ENCODE measurements around the gene TMEM219. TPM values are rescaled to one million over a fixed set of nuclear protein-coding genes. Genes with fewer than 3 reads are reported as not detected.
A peak's percentile ranks its signal among the peaks of the same experiment; 100 is the strongest.

TMEM219 gene
- total RNA-seq, 1 experiment from 2014 or later = 69.6 TPM

DNA sequence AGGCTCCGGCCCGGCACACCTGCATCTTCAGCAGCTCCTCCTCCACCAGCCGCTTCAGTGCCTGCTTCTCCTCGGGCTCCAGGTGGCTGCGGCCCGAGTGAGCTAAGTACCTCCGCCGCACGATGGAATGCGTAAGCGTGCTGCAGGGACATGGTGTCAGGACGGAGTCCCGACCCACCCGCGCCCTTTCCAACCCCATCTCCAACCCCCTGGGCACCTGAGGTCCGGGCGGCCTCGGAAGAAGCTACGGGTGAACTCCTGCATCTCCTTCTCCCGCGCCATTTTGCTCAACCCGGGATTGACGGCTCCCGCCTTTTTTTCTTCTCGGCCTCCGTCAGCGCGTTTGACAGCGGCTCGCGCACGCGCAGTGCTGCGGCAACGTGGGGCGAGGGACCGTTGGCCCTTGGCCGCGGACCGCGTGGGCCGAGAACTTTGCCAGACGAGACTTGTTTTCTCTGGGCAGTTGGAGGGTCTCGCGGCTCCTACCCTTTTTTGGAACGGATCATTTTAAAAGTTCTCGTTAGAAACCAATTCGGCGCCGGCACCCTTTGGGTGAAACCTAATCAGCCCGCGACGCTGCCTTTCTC lies 33.5 kb downstream of the TMEM219 start, which contains the start of gene HIRIP3 (continued):
- TF ChIP-seq, protein P1, sequence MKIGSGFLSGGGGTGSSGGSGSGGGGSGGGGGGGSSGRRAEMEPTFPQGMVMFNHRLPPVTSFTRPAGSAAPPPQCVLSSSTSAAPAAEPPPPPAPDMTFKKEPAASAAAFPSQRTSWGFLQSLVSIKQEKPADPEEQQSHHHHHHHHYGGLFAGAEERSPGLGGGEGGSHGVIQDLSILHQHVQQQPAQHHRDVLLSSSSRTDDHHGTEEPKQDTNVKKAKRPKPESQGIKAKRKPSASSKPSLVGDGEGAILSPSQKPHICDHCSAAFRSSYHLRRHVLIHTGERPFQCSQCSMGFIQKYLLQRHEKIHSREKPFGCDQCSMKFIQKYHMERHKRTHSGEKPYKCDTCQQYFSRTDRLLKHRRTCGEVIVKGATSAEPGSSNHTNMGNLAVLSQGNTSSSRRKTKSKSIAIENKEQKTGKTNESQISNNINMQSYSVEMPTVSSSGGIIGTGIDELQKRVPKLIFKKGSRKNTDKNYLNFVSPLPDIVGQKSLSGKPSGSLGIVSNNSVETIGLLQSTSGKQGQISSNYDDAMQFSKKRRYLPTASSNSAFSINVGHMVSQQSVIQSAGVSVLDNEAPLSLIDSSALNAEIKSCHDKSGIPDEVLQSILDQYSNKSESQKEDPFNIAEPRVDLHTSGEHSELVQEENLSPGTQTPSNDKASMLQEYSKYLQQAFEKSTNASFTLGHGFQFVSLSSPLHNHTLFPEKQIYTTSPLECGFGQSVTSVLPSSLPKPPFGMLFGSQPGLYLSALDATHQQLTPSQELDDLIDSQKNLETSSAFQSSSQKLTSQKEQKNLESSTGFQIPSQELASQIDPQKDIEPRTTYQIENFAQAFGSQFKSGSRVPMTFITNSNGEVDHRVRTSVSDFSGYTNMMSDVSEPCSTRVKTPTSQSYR (CRISPR knock-in tag; IDR thresholded peaks at IDR 0.05) = peak; percentile 72
- TF ChIP-seq GRHL2 (CRISPR knock-in tag; IDR thresholded peaks at IDR 0.05; ENCODE audit: insufficient replicate concordance, severe bottlenecking) = no peak
- TF ChIP-seq, protein P2, sequence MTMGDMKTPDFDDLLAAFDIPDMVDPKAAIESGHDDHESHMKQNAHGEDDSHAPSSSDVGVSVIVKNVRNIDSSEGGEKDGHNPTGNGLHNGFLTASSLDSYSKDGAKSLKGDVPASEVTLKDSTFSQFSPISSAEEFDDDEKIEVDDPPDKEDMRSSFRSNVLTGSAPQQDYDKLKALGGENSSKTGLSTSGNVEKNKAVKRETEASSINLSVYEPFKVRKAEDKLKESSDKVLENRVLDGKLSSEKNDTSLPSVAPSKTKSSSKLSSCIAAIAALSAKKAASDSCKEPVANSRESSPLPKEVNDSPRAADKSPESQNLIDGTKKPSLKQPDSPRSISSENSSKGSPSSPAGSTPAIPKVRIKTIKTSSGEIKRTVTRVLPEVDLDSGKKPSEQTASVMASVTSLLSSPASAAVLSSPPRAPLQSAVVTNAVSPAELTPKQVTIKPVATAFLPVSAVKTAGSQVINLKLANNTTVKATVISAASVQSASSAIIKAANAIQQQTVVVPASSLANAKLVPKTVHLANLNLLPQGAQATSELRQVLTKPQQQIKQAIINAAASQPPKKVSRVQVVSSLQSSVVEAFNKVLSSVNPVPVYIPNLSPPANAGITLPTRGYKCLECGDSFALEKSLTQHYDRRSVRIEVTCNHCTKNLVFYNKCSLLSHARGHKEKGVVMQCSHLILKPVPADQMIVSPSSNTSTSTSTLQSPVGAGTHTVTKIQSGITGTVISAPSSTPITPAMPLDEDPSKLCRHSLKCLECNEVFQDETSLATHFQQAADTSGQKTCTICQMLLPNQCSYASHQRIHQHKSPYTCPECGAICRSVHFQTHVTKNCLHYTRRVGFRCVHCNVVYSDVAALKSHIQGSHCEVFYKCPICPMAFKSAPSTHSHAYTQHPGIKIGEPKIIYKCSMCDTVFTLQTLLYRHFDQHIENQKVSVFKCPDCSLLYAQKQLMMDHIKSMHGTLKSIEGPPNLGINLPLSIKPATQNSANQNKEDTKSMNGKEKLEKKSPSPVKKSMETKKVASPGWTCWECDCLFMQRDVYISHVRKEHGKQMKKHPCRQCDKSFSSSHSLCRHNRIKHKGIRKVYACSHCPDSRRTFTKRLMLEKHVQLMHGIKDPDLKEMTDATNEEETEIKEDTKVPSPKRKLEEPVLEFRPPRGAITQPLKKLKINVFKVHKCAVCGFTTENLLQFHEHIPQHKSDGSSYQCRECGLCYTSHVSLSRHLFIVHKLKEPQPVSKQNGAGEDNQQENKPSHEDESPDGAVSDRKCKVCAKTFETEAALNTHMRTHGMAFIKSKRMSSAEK (CRISPR knock-in tag; IDR thresholded peaks at IDR 0.05; ENCODE audit: borderline replicate concordance) = 0 out of 2 replicates have a peak, but pooled peaks have one; percentile 27
- TF ChIP-seq IRF1 (CRISPR knock-in tag; IDR thresholded peaks at IDR 0.05) = no peak; the same call in 1 of the 2 replicates
- no peak for TF ChIP-seq TEAD4 (CRISPR knock-in tag; IDR thresholded peaks at IDR 0.05)
- TF ChIP-seq, protein P3, sequence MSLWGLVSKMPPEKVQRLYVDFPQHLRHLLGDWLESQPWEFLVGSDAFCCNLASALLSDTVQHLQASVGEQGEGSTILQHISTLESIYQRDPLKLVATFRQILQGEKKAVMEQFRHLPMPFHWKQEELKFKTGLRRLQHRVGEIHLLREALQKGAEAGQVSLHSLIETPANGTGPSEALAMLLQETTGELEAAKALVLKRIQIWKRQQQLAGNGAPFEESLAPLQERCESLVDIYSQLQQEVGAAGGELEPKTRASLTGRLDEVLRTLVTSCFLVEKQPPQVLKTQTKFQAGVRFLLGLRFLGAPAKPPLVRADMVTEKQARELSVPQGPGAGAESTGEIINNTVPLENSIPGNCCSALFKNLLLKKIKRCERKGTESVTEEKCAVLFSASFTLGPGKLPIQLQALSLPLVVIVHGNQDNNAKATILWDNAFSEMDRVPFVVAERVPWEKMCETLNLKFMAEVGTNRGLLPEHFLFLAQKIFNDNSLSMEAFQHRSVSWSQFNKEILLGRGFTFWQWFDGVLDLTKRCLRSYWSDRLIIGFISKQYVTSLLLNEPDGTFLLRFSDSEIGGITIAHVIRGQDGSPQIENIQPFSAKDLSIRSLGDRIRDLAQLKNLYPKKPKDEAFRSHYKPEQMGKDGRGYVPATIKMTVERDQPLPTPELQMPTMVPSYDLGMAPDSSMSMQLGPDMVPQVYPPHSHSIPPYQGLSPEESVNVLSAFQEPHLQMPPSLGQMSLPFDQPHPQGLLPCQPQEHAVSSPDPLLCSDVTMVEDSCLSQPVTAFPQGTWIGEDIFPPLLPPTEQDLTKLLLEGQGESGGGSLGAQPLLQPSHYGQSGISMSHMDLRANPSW (CRISPR knock-in tag; conservative IDR thresholded peaks at IDR 0.05; ENCODE audit: low read depth) = no peak
- TF ChIP-seq PRRX2 (CRISPR knock-in tag; IDR thresholded peaks at IDR 0.05) = no peak
- no peak for TF ChIP-seq ATF3 (CRISPR knock-in tag; conservative IDR thresholded peaks at IDR 0.05)
- TF ChIP-seq E2F5 (CRISPR knock-in tag; IDR thresholded peaks at IDR 0.05) = peak; percentile 72
- no peak for TF ChIP-seq ZBTB21 (CRISPR knock-in tag; IDR thresholded peaks at IDR 0.05; ENCODE audit: borderline replicate concordance)
- peak; percentile 10; the same call in 1 of the 2 replicates for TF ChIP-seq SP1 (CRISPR knock-in tag; conservative IDR thresholded peaks at IDR 0.05)
- TF ChIP-seq ZNF138 (CRISPR knock-in tag; conservative IDR thresholded peaks at IDR 0.05) = no peak
- TF ChIP-seq HMGA2 (CRISPR knock-in tag; IDR thresholded peaks at IDR 0.05) = no peak
- TF ChIP-seq TEAD1 (CRISPR knock-in tag; IDR thresholded peaks at IDR 0.05) = peak; percentile 78
- no peak for TF ChIP-seq TP53 (CRISPR knock-in tag; IDR thresholded peaks at IDR 0.05)
- TF ChIP-seq E2F4 (CRISPR knock-in tag; IDR thresholded peaks at IDR 0.05; ENCODE audit: borderline replicate concordance, low read depth) = no peak
- TF ChIP-seq IRF2 (CRISPR knock-in tag; IDR thresholded peaks at IDR 0.05; ENCODE audit: borderline replicate concordance, low read depth) = no peak
- no peak for TF ChIP-seq NFATC4 (CRISPR knock-in tag; IDR thresholded peaks at IDR 0.05)
- no peak for TF ChIP-seq NFE2L1 (CRISPR knock-in tag; IDR thresholded peaks at IDR 0.05)
- TF ChIP-seq EMX1 (CRISPR knock-in tag; IDR thresholded peaks at IDR 0.05) = no peak
- TF ChIP-seq, protein P4, sequence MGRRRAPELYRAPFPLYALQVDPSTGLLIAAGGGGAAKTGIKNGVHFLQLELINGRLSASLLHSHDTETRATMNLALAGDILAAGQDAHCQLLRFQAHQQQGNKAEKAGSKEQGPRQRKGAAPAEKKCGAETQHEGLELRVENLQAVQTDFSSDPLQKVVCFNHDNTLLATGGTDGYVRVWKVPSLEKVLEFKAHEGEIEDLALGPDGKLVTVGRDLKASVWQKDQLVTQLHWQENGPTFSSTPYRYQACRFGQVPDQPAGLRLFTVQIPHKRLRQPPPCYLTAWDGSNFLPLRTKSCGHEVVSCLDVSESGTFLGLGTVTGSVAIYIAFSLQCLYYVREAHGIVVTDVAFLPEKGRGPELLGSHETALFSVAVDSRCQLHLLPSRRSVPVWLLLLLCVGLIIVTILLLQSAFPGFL (CRISPR knock-in tag; IDR thresholded peaks at IDR 0.05; ENCODE audit: borderline replicate concordance) = no peak; the same call in 1 of the 2 replicates
- TF ChIP-seq ZNF317 (CRISPR knock-in tag; IDR thresholded peaks at IDR 0.05; ENCODE audit: borderline replicate concordance, low read depth) = 0 out of 2 replicates have a peak, but pooled peaks have one; percentile 42
- no peak for TF ChIP-seq NR3C1 (CRISPR knock-in tag; conservative IDR thresholded peaks at IDR 0.05; ENCODE audit: low read depth)
- TF ChIP-seq ETV6 (CRISPR knock-in tag; IDR thresholded peaks at IDR 0.05) = peak; percentile 5; the same call in 1 of the 2 replicates
- TF ChIP-seq ELF4 (CRISPR knock-in tag; IDR thresholded peaks at IDR 0.05; ENCODE audit: low read depth) = no peak
